H1 (cell line): ENCODE data around the gene DYNC1H1. TPM values are rescaled to one million over a fixed set of nuclear protein-coding genes. Genes with fewer than 3 reads are reported as not detected.

Experiments
- CTCF ChIA-PET: fragments of 300-600 bp; sonication (Branson Sonifier 250); formaldehyde crosslinking; loops from one replicate; lab custom pipeline; 2021; ENCODE audit not compliant: partially characterized antibody; lab: Charles Lee
- POLR2A ChIA-PET: fragments of 300-600 bp; sonication (Branson Sonifier 250); formaldehyde crosslinking; loops from one replicate; lab custom pipeline; 2021; ENCODE audit warnings: inconsistent platforms; ENCODE audit not compliant: partially characterized antibody; lab: Charles Lee
- DNase-seq, 2 experiments: peaks; one replicate each; pipeline versions ENCODE4 v3.0.0 to v3.0.0-alpha.2; 2010 to 2022; ENCODE audit warnings: low spot score in 2 of 2, low read depth in 1 of 2, mixed read lengths in 1 of 2
- FAIRE-seq: peaks from 2 replicates; lab custom pipeline; 2011; peaks lifted over from hg19 to GRCh38; lab: Jason Lieb, UNC
- H2AFZ ChIP-seq: 2 replicates; pipeline ENCODE4 v1.8.1; 2012; ENCODE audit warnings: low read length, inconsistent platforms
- H2AK5ac ChIP-seq: 2 replicates; pipeline ENCODE4 v1.6.1; 2013; ENCODE audit warnings: low read depth, low read length
- H2BK120ac ChIP-seq: replicated peaks from 2 replicates; pipeline ENCODE3; 2013; ENCODE audit warnings: low read depth, low read length, inconsistent platforms
- H2BK12ac ChIP-seq: 2 replicates; pipeline ENCODE4 v1.6.1; 2013; ENCODE audit warnings: low read depth, low read length
- H2BK15ac ChIP-seq: 2 replicates; pipeline ENCODE4 v1.6.1; 2013; ENCODE audit warnings: low read length
- H2BK20ac ChIP-seq: 2 replicates; pipeline ENCODE4 v1.6.1; 2013; ENCODE audit warnings: low read length
- H2BK5ac ChIP-seq: 2 replicates; pipeline ENCODE4 v1.6.1; 2013; ENCODE audit warnings: low read depth, low read length
- H3K14ac ChIP-seq: 2 replicates; pipeline ENCODE4 v1.6.1; 2013; ENCODE audit warnings: inconsistent platforms; ENCODE audit not compliant: insufficient read length
- H3K18ac ChIP-seq: 2 replicates; pipeline ENCODE4 v1.6.1; 2013; ENCODE audit warnings: low read length; ENCODE audit errors: extremely low read depth
- H3K23ac ChIP-seq: 2 replicates; pipeline ENCODE4 v1.6.1; 2013; ENCODE audit warnings: inconsistent platforms; ENCODE audit not compliant: insufficient read length
- H3K23me2 ChIP-seq: 2 replicates; pipeline ENCODE4 v1.6.1; 2013; ENCODE audit warnings: low read depth, low read length
- H3K27ac ChIP-seq: 2 replicates; pipeline ENCODE4 v1.6.1; 2011; ENCODE audit warnings: low read depth, low read length, inconsistent platforms
- H3K27me3 ChIP-seq, 4 experiments: replicated peaks in 1 of 4; 1 replicate in 1 of 4; 2 replicates in 3 of 4; pipeline versions ENCODE4 v1.6.1 to v1.8.1; 2011 to 2013; ENCODE audit warnings: low read length in 3 of 4, mild to moderate bottlenecking in 3 of 4, inconsistent platforms in 2 of 4, mixed read lengths in 2 of 4, moderate library complexity in 1 of 4; ENCODE audit not compliant: control insufficient read depth in 3 of 4, insufficient read depth in 3 of 4; ENCODE audit errors: extremely low read depth in 1 of 4
- H3K36me3 ChIP-seq, 4 experiments: 2 replicates each; pipeline versions ENCODE4 v1.6.1 to v1.8.1; 2011 to 2013; ENCODE audit warnings: mild to moderate bottlenecking in 4 of 4, low read length in 3 of 4, moderate library complexity in 2 of 4, control low read depth in 1 of 4, inconsistent platforms in 1 of 4; ENCODE audit not compliant: insufficient read depth in 4 of 4, control insufficient read depth in 2 of 4
- H3K4ac ChIP-seq: replicated peaks from 2 replicates; pipeline ENCODE3; 2013; ENCODE audit warnings: low read length, low read depth, mixed read lengths, inconsistent platforms; ENCODE audit not compliant: insufficient read length
- H3K4me1 ChIP-seq, 4 experiments: replicated peaks in 1 of 4; 1 replicate in 1 of 4; 2 replicates in 3 of 4; pipeline versions ENCODE4 v1.6.1 to v1.8.1; 2011 to 2013; ENCODE audit warnings: low read length in 3 of 4, inconsistent platforms in 2 of 4, mixed read lengths in 1 of 4; ENCODE audit not compliant: insufficient read depth in 4 of 4, control insufficient read depth in 3 of 4
- H3K4me2 ChIP-seq, 2 experiments: 2 replicates each; pipeline versions ENCODE4 v1.6.1 to v1.8.1; 2011 to 2013; ENCODE audit warnings: low read depth in 2 of 2, low read length in 2 of 2, control low read depth in 1 of 2, inconsistent platforms in 1 of 2, mild to moderate bottlenecking in 1 of 2; ENCODE audit not compliant: insufficient read depth in 1 of 2
- H3K4me3 ChIP-seq, 4 experiments: fragments of 200-600, 300-600 bp in 1 of 4; sonication (generic), shearing (Covaris generic), sonication (Bioruptor Twin) in 1 of 4; 2 replicates each; pipeline versions ENCODE4 v1.5.1 to v1.8.1; 2011 to 2016; ENCODE audit warnings: low read length in 4 of 4, low read depth in 3 of 4, control low read depth in 2 of 4, inconsistent platforms in 2 of 4, mild to moderate bottlenecking in 2 of 4, mixed read lengths in 1 of 4, moderate library complexity in 1 of 4; ENCODE audit not compliant: insufficient read depth in 2 of 4; ENCODE audit errors: extremely low read depth in 1 of 4
- H3K56ac ChIP-seq: replicated peaks from 2 replicates; pipeline ENCODE3; 2013; ENCODE audit warnings: low read depth, mild to moderate bottlenecking, mixed read lengths, low read length, inconsistent platforms; ENCODE audit not compliant: insufficient read length
- H3K79me1 ChIP-seq: 2 replicates; pipeline ENCODE4 v1.6.1; 2013; ENCODE audit warnings: low read depth, low read length, control low read depth
- H3K79me2 ChIP-seq, 2 experiments: 2 replicates each; pipeline versions ENCODE4 v1.6.1 to v1.8.1; 2012 to 2013; ENCODE audit warnings: low read length in 2 of 2, mild to moderate bottlenecking in 2 of 2, inconsistent platforms in 1 of 2; ENCODE audit not compliant: insufficient read depth in 2 of 2, control insufficient read depth in 1 of 2
- H3K9ac ChIP-seq, 4 experiments: replicated peaks in 1 of 4; 1 replicate in 1 of 4; 2 replicates in 3 of 4; pipeline versions ENCODE4 v1.6.1 to v1.8.1; 2011 to 2013; ENCODE audit warnings: low read depth in 3 of 4, low read length in 3 of 4, control low read depth in 2 of 4, mild to moderate bottlenecking in 2 of 4, moderate library complexity in 2 of 4, inconsistent platforms in 1 of 4; ENCODE audit errors: extremely low read depth in 1 of 4
- H3K9me3 ChIP-seq, 2 experiments: 2 replicates each; pipeline versions ENCODE4 v1.6.1 to v1.8.1; 2012 to 2013; ENCODE audit warnings: mild to moderate bottlenecking in 2 of 2, moderate library complexity in 2 of 2, control low read depth in 1 of 2, inconsistent platforms in 1 of 2, low read depth in 1 of 2, low read length in 1 of 2, mixed read lengths in 1 of 2; ENCODE audit not compliant: insufficient read depth in 2 of 2
- H4K20me1 ChIP-seq, 2 experiments: replicated peaks in 1 of 2; 2 replicates each; pipeline versions ENCODE3 to v1.8.1; 2011 to 2013; ENCODE audit warnings: inconsistent platforms in 2 of 2, low read length in 2 of 2, mild to moderate bottlenecking in 1 of 2; ENCODE audit not compliant: insufficient read depth in 2 of 2, control insufficient read depth in 1 of 2
- H4K5ac ChIP-seq: 2 replicates; pipeline ENCODE4 v1.6.1; 2013; ENCODE audit warnings: low read length, low read depth, mixed read lengths, inconsistent platforms; ENCODE audit not compliant: insufficient read length
- H4K8ac ChIP-seq: 2 replicates; pipeline ENCODE4 v1.8.0; 2013; ENCODE audit warnings: mild to moderate bottlenecking, moderate library complexity, low read length, inconsistent platforms; ENCODE audit not compliant: insufficient read depth; ENCODE audit errors: extremely low read depth
- H4K91ac ChIP-seq: replicated peaks from 2 replicates; pipeline ENCODE3; 2013; ENCODE audit warnings: low read length, mixed read lengths, inconsistent platforms; ENCODE audit not compliant: insufficient read length
- ASH2L ChIP-seq: fragments of 200-600, 300-600 bp; sonication (generic); IDR thresholded peaks from one replicate; pipeline ENCODE4 v1.7.1; 2017; ENCODE audit warnings: low read length
- POLR2AphosphoS5 ChIP-seq: IDR thresholded peaks from 2 replicates; pipeline ENCODE4 v1.6.1; 2011; ENCODE audit warnings: low read depth, low read length
- RBBP5 ChIP-seq: IDR thresholded peaks from 2 replicates; pipeline ENCODE4 v1.7.1; 2012; ENCODE audit warnings: low read depth, mild to moderate bottlenecking, inconsistent platforms, low read length, moderate library complexity, borderline replicate concordance
- RFX5 ChIP-seq: IDR thresholded peaks from 2 replicates; pipeline ENCODE4 v1.6.1; 2011; ENCODE audit warnings: low read depth, low read length, improper control_type of control experiment, borderline replicate concordance
- WGBS, 2 experiments: shearing (Covaris generic) in 1 of 2; methylation state at CpG; one replicate each; pipeline versions ENCODE4 v1.1.6 to v1.1.7; 2013 to 2015; ENCODE audit warnings: low lambda C conversion rate in 2 of 2, mixed read lengths in 2 of 2, inconsistent platforms in 1 of 2, low coverage in 1 of 2, missing lambda C conversion rate in 1 of 2; ENCODE audit not compliant: insufficient replicate concordance in 2 of 2, insufficient coverage in 1 of 2, insufficient read length in 1 of 2; ENCODE audit errors: extremely low coverage in 1 of 2, missing lambda C conversion rate in 1 of 2; 5-methylcytosine and 5-hydroxymethylcytosine counted together
- polyA plus RNA-seq, 7 experiments: library from polyadenylated mRNA; depleted of rRNA in 3 of 7; stranded (reverse) in 5 of 7; unstranded in 2 of 7; fragments of >200 nt in 5 of 7; fragments of 200-250 nt in 2 of 7; gene quantifications; 1 replicate in 5 of 7; 2 replicates in 1 of 7; 4 replicates in 1 of 7; pipeline versions ENCODE4 v1.2.1 to v1.2.3, GENCODE V29; 2011 to 2013; ENCODE audit warnings: missing spikeins in 2 of 7, mixed read lengths in 2 of 7
- total RNA-seq: library from RNA; stranded (reverse); fragmentation: NEBNext Ultra II Directional; extraction: Animal tissue kit (Norgen Biotek cat#: 25700); gene quantifications from 2 replicates; pipeline ENCODE4 v1.2.1, GENCODE V29; 2021

Gene DYNC1H1
- total and polyA plus RNA-seq, 2 of the 8 experiments (the other 6 are each of a cell fraction or from before 2014, with no cell fraction given): 238 to 387 TPM

DNA sequence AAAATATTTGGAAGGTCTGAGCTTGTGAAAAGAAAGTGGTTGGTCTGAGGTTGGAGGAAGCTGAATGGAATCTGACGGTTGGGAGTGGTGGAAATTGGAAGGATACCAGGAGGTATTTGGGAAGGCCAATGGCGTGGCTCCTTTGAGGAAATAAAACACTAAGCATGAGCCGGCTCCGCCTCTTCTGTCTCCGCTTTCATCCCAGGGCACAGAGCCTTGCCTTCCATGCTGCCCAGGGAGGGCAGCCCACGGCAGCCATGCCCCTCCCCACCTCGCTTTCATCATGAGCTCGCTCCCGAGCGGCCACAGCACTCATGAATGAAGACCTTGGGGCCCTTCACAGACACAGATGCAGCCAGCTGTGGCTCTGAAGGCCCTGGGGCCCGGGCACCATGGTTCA, 86.3 kb downstream of the DYNC1H1 start:
- ChIA-PET CTCF (interaction anchor here (0.6 to 7.8 kb wide), 9 partner anchors 8 to 1708 kb away, joined by 3 to 74 read pairs (median 6); no protein-coding TSS in a partner anchor), POLR2A (interaction anchor here (0.6 to 2.1 kb wide), 3 partner anchors 12 to 37 kb away, joined by 3 to 8 read pairs (median 3); no protein-coding TSS in a partner anchor)
- H2BK15ac ChIP-seq: no peak overlapping the region
- no peak overlapping the region for H3K14ac ChIP-seq
- no peak overlapping the region for H4K91ac ChIP-seq
- H2BK120ac ChIP-seq: no peak overlapping the region
- DNase-seq (no peak), FAIRE-seq (no peak)
- no peaks in the 10 kb centered on the region for H3K79me2 ChIP-seq
- no peak overlapping the region for H3K9ac ChIP-seq
- no peak overlapping the region for H3K56ac ChIP-seq
- TF ChIP-seq ASH2L (no peak), POLR2AphosphoS5 (no peak), RFX5 (no peak), RBBP5 (no peak)
- no peak overlapping the region for H3K18ac ChIP-seq
- H3K79me1 ChIP-seq: no peaks in the 10 kb centered on the region
- no peak overlapping the region for H4K8ac ChIP-seq
- H3K4me3 ChIP-seq: no peak overlapping the region
- no peak overlapping the region for H3K23ac ChIP-seq
- no peak overlapping the region for H2BK5ac ChIP-seq
- H3K27me3 ChIP-seq: no peaks in the 10 kb centered on the region
- H3K27ac ChIP-seq: no peak overlapping the region
- 89% methylated on average over 11 of the region's 11 CpGs; no CpG with 5 or more reads in 1 of the 2 experiments for WGBS, 2 experiments
- no peak overlapping the region for H3K4ac ChIP-seq
- no peaks in the 10 kb centered on the region for H3K9me3 ChIP-seq
- no peak overlapping the region for H2AFZ ChIP-seq
- H4K20me1 ChIP-seq: peaks cover 0 to 2% of the 10 kb centered on the region in 2 experiments
- peaks cover 22 to 57% (median 44%) of the 10 kb centered on the region in 4 experiments for H3K36me3 ChIP-seq
- no peak overlapping the region for H2BK12ac ChIP-seq
- no peak overlapping the region for H2AK5ac ChIP-seq
- H4K5ac ChIP-seq: no peak overlapping the region
- H3K4me2 ChIP-seq: no peak overlapping the region
- peaks cover 0 to 4% (median 3%) of the 10 kb centered on the region in 4 experiments; a peak in 2 of 7 replicates for H3K4me1 ChIP-seq
- no peak overlapping the region for H2BK20ac ChIP-seq
- H3K23me2 ChIP-seq: no peaks in the 10 kb centered on the region; the same call in 1 of the 2 replicates
